GM12872 (cell line): Measurements from ENCODE around the gene MAB21L2.

Experiments
- TF ChIP-seq, protein P1 (sequence below): IDR thresholded peaks from 3 replicates; pipeline ENCODE4 v1.5.1; 2011; ENCODE audit warnings: low read depth, mild to moderate bottlenecking, low read length, moderate library complexity; ENCODE audit not compliant: insufficient read depth

Gene MAB21L2

DNA sequence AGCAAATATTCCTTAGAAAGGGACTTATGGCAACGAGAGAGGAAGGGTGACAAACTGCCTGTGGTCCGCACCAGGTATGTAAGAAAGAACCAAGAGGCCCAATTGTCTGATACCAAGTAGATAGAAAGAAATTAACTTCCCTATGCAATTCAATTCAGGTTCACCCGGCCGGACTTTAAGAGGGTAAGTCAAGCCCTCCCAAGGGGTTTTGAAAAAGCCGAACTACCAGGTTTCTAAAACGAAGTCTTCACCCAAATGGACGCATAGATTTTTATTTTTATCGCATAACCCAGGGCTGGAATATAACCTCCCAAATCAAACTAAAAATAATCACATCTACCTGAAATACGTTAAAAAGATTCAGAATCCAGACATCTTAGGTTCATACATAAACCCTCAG is 1.6 kb upstream of the MAB21L2 start:
- TF ChIP-seq, protein P1, sequence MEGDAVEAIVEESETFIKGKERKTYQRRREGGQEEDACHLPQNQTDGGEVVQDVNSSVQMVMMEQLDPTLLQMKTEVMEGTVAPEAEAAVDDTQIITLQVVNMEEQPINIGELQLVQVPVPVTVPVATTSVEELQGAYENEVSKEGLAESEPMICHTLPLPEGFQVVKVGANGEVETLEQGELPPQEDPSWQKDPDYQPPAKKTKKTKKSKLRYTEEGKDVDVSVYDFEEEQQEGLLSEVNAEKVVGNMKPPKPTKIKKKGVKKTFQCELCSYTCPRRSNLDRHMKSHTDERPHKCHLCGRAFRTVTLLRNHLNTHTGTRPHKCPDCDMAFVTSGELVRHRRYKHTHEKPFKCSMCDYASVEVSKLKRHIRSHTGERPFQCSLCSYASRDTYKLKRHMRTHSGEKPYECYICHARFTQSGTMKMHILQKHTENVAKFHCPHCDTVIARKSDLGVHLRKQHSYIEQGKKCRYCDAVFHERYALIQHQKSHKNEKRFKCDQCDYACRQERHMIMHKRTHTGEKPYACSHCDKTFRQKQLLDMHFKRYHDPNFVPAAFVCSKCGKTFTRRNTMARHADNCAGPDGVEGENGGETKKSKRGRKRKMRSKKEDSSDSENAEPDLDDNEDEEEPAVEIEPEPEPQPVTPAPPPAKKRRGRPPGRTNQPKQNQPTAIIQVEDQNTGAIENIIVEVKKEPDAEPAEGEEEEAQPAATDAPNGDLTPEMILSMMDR = no peak

DNA sequence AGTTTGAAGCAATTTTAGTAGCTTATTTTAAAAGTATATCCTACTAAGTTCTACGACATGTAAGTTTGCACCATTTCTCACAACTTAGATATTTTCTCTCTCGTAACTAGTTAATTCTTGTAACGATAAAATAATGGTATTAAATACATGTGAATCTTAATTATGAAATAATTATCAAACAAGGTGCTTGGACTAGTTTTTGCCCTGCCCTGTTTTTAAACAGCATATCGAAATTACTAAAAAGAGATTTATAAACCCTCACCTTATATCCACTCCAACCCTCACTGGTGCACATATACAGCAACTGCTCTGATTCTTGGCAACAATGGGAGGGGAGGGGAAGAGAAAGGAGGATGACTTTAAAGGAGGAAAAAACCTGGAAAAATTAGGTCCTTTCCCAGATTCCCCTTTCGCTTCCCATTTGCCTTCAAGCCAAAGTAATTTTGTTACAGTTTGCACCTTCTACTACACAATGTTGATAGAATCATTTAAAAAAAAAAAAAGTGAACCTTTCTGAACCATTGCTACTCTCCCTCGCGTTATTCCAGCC is 820 bp upstream of the MAB21L2 start:
- TF ChIP-seq, protein P1 = no peak

DNA sequence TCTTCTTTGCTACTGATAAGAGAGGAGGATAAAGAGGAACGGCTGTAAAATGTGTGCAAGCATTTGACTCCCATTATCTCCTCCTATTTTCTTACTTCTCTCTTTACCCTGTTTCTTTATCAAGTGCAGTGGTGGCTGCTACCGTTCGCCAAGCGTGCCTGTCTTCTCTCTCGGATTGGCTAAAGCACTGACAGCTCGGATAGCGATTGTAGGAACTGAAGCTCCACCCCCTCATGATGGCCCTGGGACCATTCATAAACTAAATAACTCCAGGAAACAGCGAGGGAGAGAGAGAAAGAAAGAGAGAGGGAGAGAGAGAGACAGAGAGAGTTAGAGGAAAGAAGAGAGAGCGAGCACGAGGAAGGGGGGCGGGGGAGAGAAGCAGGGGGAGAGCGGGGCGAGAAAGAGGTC is 305 bp upstream of the MAB21L2 start:
- TF ChIP-seq, protein P1 = no peak

DNA sequence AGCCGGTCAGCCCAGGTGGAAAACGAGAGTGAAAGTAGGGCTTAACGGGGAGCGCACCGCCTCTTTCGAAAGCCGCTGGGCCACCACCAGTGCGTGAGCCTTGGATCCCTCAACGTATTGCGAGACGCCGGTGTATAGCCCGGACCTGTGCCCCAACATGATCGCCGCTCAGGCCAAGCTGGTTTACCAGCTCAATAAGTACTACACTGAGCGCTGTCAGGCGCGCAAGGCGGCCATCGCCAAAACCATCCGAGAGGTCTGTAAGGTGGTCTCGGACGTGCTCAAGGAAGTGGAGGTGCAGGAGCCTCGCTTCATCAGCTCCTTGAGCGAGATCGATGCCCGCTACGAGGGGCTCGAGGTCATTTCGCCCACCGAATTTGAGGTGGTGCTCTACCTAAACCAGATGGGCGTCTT is 929 bp downstream of the MAB21L2 start:
- TF ChIP-seq, protein P1 = no peak

DNA sequence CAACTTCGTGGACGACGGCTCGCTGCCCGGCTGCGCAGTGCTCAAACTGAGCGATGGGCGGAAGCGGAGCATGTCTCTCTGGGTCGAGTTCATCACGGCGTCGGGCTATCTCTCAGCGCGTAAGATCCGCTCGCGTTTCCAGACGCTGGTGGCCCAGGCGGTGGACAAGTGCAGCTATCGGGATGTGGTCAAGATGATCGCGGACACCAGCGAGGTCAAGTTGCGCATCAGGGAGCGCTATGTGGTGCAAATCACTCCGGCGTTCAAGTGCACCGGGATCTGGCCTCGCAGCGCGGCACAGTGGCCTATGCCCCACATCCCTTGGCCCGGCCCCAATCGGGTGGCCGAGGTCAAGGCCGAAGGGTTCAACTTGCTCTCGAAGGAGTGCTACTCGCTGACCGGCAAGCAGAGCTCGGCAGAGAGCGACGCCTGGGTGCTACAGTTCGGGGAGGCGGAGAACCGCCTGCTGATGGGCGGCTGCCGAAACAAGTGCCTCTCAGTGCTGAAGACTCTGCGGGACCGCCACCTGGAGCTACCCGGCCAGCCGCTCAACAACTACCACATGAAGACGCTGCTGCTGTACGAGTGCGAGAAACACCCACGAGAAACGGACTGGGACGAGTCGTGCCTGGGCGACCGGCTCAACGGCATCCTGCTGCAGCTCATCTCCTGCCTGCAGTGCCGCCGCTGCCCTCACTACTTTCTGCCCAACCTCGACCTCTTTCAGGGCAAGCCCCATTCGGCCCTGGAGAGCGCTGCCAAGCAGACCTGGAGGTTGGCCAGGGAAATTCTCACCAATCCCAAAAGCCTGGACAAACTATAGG is 1.5 kb downstream of the MAB21L2 start:
- TF ChIP-seq, protein P1 = no peak

DNA sequence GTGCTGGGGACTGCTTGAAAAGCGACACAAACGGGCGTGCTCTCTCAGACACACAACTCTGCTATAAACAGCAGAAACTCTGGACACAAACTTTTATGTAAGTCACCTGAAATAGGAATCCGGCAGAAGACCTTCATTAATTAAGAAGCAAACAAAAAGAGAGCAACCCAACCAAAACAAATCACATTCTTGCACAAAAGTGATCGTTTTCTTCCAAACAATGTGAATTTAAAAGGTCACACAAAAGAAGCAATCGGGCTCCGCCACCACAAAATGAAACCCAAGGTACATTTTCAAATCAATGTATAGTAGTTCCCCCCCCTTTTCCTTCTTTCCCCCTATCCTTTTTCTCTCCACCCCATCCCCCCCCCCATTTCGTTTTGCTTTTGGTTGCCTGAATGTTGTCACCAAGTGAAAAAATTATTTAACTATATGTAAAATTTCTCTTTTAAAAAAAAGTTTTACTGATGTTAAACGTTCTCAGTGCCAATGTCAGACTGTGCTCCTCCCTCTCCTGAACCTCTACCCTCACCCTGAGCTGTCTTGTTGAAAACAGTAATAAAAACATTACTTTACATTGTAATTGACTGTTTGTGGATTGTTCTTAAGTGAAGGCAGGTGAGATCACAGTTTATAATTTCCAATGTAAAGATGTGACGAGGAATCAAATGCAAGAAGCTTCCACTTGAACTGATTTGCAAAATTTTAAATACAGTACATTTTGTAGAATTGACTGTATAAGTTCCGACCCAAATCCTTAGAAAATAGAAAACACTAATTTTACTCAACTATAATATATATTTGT is 2.4 kb downstream of the MAB21L2 start:
- TF ChIP-seq, protein P1 = no peak

DNA sequence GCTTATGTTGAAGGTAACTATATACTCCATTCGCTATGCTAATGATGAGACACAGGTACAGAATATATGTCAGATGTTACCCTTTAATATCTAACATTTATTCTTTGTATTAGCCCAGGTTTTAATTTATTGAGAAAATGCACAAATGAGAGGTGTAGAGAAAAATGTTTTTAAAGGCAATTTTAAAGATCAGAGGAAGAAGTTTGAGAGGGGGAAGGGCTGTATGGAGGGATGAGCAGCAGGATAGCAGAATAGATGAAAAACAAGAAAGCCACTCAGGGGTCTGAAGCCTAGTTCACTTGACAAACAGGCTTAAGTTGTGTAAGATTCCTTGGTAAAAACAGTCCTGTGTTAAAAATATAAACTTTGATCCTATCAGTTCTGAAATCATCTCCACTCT is 3.7 kb downstream of the MAB21L2 start:
- TF ChIP-seq, protein P1 = no peak
